H1 (cell line): ENCODE data around the gene RMND1.
A peak's percentile ranks its signal among the peaks of the same experiment; 100 is the strongest.

Experiments
- CEBPB ChIP-seq: IDR thresholded peaks from 2 replicates; pipeline ENCODE4 v1.6.1; 2012; ENCODE audit warnings: low read depth, low read length
- CREB1 ChIP-seq: IDR thresholded peaks from 2 replicates; pipeline ENCODE4 v1.6.1; 2012; ENCODE audit warnings: inconsistent platforms
- CTCF ChIP-seq, 3 experiments: IDR thresholded peaks; 1 replicate in 2 of 3; 2 replicates in 1 of 3; pipeline versions ENCODE4 v1.5.1 to v1.6.1; 2011; ENCODE audit warnings: low read length in 3 of 3, mild to moderate bottlenecking in 3 of 3, inconsistent platforms in 2 of 3, low read depth in 1 of 3, moderate library complexity in 1 of 3; ENCODE audit not compliant: insufficient read depth in 1 of 3; ENCODE audit errors: control extremely low read depth in 1 of 3
- EGR1 ChIP-seq: IDR thresholded peaks from 2 replicates; pipeline ENCODE4 v1.6.1; 2011; ENCODE audit warnings: low read depth, low read length, borderline replicate concordance
- EZH2 ChIP-seq: fragments of 200-600 bp; sonication (generic); IDR thresholded peaks from 2 replicates; pipeline ENCODE4 v1.7.1; 2012; ENCODE audit warnings: low read depth, mild to moderate bottlenecking, moderate library complexity, low read length, inconsistent platforms; ENCODE audit not compliant: severe bottlenecking
- HDAC6 ChIP-seq: IDR thresholded peaks from one replicate; pipeline ENCODE4 v1.7.1; 2012; ENCODE audit warnings: low read depth, mild to moderate bottlenecking, inconsistent platforms, low read length, moderate library complexity
- JUN ChIP-seq: IDR thresholded peaks from 2 replicates; pipeline ENCODE4 v1.6.1; 2011; ENCODE audit warnings: low read depth, mild to moderate bottlenecking, improper control_type of control experiment, low read length
- JUND ChIP-seq: IDR thresholded peaks from 2 replicates; pipeline ENCODE4 v1.6.1; 2011; ENCODE audit warnings: mild to moderate bottlenecking, improper control_type of control experiment, low read length
- KDM5A ChIP-seq: fragments of 200-600 bp; IDR thresholded peaks from 2 replicates; pipeline ENCODE4 v1.7.1; 2012; ENCODE audit warnings: mild to moderate bottlenecking, low read length, inconsistent platforms, mixed read lengths
- POLR2A ChIP-seq, 2 experiments: IDR thresholded peaks; 1 replicate in 1 of 2; 2 replicates in 1 of 2; pipeline ENCODE4 v1.6.1; 2011; ENCODE audit warnings: low read depth in 2 of 2, low read length in 2 of 2, mild to moderate bottlenecking in 2 of 2; ENCODE audit errors: control extremely low read depth in 1 of 2
- POLR2AphosphoS5 ChIP-seq: IDR thresholded peaks from 2 replicates; pipeline ENCODE4 v1.6.1; 2011; ENCODE audit warnings: low read depth, low read length
- RNF2 ChIP-seq: fragments of 200-900, 300-1000 bp; sonication (generic); IDR thresholded peaks from 2 replicates; pipeline ENCODE4 v1.7.1; 2016; ENCODE audit warnings: borderline replicate concordance, low read depth, mild to moderate bottlenecking, antibody characterized with exemption, low read length; ENCODE audit not compliant: poor library complexity, severe bottlenecking; ENCODE audit errors: missing control alignments
- TAF1 ChIP-seq: IDR thresholded peaks from 2 replicates; pipeline ENCODE4 v1.6.1; 2011; ENCODE audit warnings: mild to moderate bottlenecking, low read depth, low read length
- YY1 ChIP-seq: IDR thresholded peaks from 2 replicates; pipeline ENCODE4 v1.6.1; 2011; ENCODE audit warnings: low read depth, mild to moderate bottlenecking, low read length

- TF ChIP-seq TAF1 (peak; percentile 84), CTCF (IDR thresholded peaks at IDR 0.05; ENCODE audit: control extremely low read depth in 1 of 3, insufficient read depth in 1 of 3, low read depth in 1 of 3, low read length in 3 of 3) (no peak), CEBPB (no peak), EZH2 (no peak), YY1 (no peak), POLR2A (IDR thresholded peaks at IDR 0.05; ENCODE audit: control extremely low read depth in 1 of 2, low read depth in 2 of 2, low read length in 2 of 2) (peak in 1 of 2 experiments; percentile 89; a peak in 1 of 3 replicates), CREB1 (no peak; the same call in 1 of the 2 replicates), POLR2AphosphoS5 (peak; percentile 90; the same call in 1 of the 2 replicates), JUN (no peak), EGR1 (peak; percentile 96), RNF2 (no peak), JUND (no peak), KDM5A (no peak), HDAC6 (no peak)
Measured at GRCh38 chr6:151390276-151390850, 61.6 kb downstream of the RMND1 start.
